ENCODE results near the gene SLC7A14. TPM values are rescaled to one million over a fixed set of nuclear protein-coding genes. Genes with fewer than 3 reads are reported as not detected.

The SLC7A14 gene
- total and polyA plus RNA-seq, 2 of the 4 experiments (the other 2 are of a cell fraction): 2.7 to 6.8 TPM

GRCh38 chr3:170611751-170612150, 25.9 kb upstream of the SLC7A14 start:
- Histone ChIP-seq H3K9me3 (ENCODE audit: control insufficient read depth, insufficient read depth, low read length) (no peaks in the 10 kb centered on the region), H3K4ac (ENCODE audit: low read depth, low read length) (no peak overlapping the region), H2AFZ (replicated peaks; ENCODE audit: low read length, poor library complexity) (no peak overlapping the region), H3K14ac (replicated peaks; ENCODE audit: low read depth, low read length) (no peak overlapping the region), H2AK9ac (replicated peaks; ENCODE audit: low read depth, low read length, poor library complexity) (no peak overlapping the region), H3K18ac (ENCODE audit: low read depth, low read length) (no peak overlapping the region), H3K4me1 (ENCODE audit: control insufficient read depth, insufficient read depth, low read length) (peaks cover 6% of the 10 kb centered on the region), H4K20me1 (ENCODE audit: insufficient read depth, low read length) (no peaks in the 10 kb centered on the region), H4K5ac (ENCODE audit: low read depth, low read length) (no peak overlapping the region), H3K27me3 (ENCODE audit: control insufficient read depth, insufficient read depth, low read length) (no peaks in the 10 kb centered on the region), H3K9ac (ENCODE audit: low read depth, low read length) (no peak overlapping the region), H4K91ac (ENCODE audit: insufficient read depth, low read depth, low read length) (no peak overlapping the region), H3K4me2 (ENCODE audit: low read depth, low read length) (no peak overlapping the region), H3K79me1 (ENCODE audit: low read depth in 1 of 2, low read length in 2 of 2) (no peaks in the 10 kb centered on the region), H2BK120ac (ENCODE audit: low read depth, low read length) (no peak overlapping the region), H2AK5ac (ENCODE audit: low read depth, low read length) (no peak overlapping the region), H3K56ac (ENCODE audit: extremely low read depth, insufficient read depth, low read length) (no peak overlapping the region), H3K9me1 (ENCODE audit: insufficient read depth, low read length) (peaks cover 5% of the 10 kb centered on the region), H3K4me3 (ENCODE audit: insufficient read depth, low read depth, low read length) (no peak overlapping the region), H2BK5ac (ENCODE audit: low read depth, low read length, poor library complexity, severe bottlenecking) (no peak overlapping the region), H3K36me3 (ENCODE audit: control insufficient read depth, insufficient read depth, low read length) (no peaks in the 10 kb centered on the region), H4K8ac (ENCODE audit: low read depth in 2 of 2, low read length in 2 of 2) (no peak overlapping the region), H2BK15ac (ENCODE audit: low read depth, low read length) (no peak overlapping the region), H3K27ac (ENCODE audit: insufficient read depth, low read length) (no peak overlapping the region), H3K23ac (ENCODE audit: low read depth, low read length) (no peak overlapping the region), H2BK20ac (ENCODE audit: low read depth, low read length) (no peak overlapping the region)
- dilution Hi-C loops (cut with HindIII; ENCODE audit: low sequenced_read_pairs, unreplicated experiment) (no loop called here), in situ Hi-C loops (cut with MboI; ENCODE audit: low sequenced_read_pairs) (loop anchor here (10.0 kb wide), 1 partner anchor 193 kb away; no protein-coding TSS in a partner anchor), intact Hi-C loops (cut with micrococcal nuclease) (no loop called here)
- POLR2A ChIA-PET (ENCODE audit: unreplicated experiment): no interaction called here
- DNase-seq: no peak
- ATAC-seq (ENCODE audit: low read depth): no peak
- no peak for TF ChIP-seq NFE2L2 (IDR thresholded peaks at IDR 0.05; ENCODE audit: low read depth, low read length)
- no peak for TF ChIP-seq MAZ (IDR thresholded peaks at IDR 0.05; ENCODE audit: borderline replicate concordance, low read depth, low read length)
- no peak for TF ChIP-seq POLR2A (IDR thresholded peaks at IDR 0.05; ENCODE audit: low read depth, low read length)
- no peak for TF ChIP-seq CHD1 (IDR thresholded peaks at IDR 0.05; ENCODE audit: low read depth, low read length)
- no peak for TF ChIP-seq RCOR1 (IDR thresholded peaks at IDR 0.05; ENCODE audit: insufficient replicate concordance, low read length)
- TF ChIP-seq CEBPB (IDR thresholded peaks at IDR 0.05; ENCODE audit: low read depth, low read length): no peak
- TF ChIP-seq MAFK (IDR thresholded peaks at IDR 0.05; ENCODE audit: low read depth, low read length): no peak
- TF ChIP-seq USF2 (IDR thresholded peaks at IDR 0.05; ENCODE audit: low read depth, low read length): no peak
- TF ChIP-seq SMC3 (IDR thresholded peaks at IDR 0.05; ENCODE audit: low read depth, low read length): no peak
- no peak for TF ChIP-seq BHLHE40 (IDR thresholded peaks at IDR 0.05; ENCODE audit: low read depth, low read length)
- no peak for TF ChIP-seq RFX5 (IDR thresholded peaks at IDR 0.05; ENCODE audit: low read depth, low read length)
- TF ChIP-seq RAD21 (IDR thresholded peaks at IDR 0.05; ENCODE audit: low read length): no peak
- no peak for TF ChIP-seq FOS (IDR thresholded peaks at IDR 0.05; ENCODE audit: low read depth, low read length)
- no peak for TF ChIP-seq MXI1 (IDR thresholded peaks at IDR 0.05; ENCODE audit: borderline replicate concordance, low read depth, low read length)
- no peak for TF ChIP-seq CTCF (conservative IDR thresholded peaks at IDR 0.05; ENCODE audit: low read depth, low read length)
- no peak for TF ChIP-seq ELK1 (IDR thresholded peaks at IDR 0.05; ENCODE audit: borderline replicate concordance, low read depth, low read length)
- WGBS, 2 experiments (ENCODE audit: extremely low coverage in 2 of 2, insufficient read length in 1 of 2): 100% methylated on average over 1 of the region's 2 CpGs; no CpG with 5 or more reads in 1 of the 2 experiments
- no TSS peak for BruUV-seq (replicated peaks)
- CTCF ChIA-PET: no interaction called here

All from IMR-90 (cell line).